Dermis microvascular lymphatic vessel endothelial cell (primary cell): ENCODE data around the gene KIF4A. TPM values are rescaled to one million over a fixed set of nuclear protein-coding genes. Genes with fewer than 3 reads are reported as not detected.
"Not testable (repeated sequence)": the region's sequence is repeated elsewhere in the genome, so short reads cannot be mapped to it uniquely, and the experiment has no call there.

Experiments
- DNase-seq, 2 donors: peaks; one replicate each; pipeline versions ENCODE4 v3.0.0 to v3.0.0-alpha.2; 2010; ENCODE audit warnings: low read depth in 2 of 2
- total RNA-seq: library from RNA; depleted of rRNA; stranded (reverse); fragments of >200 nt; gene quantifications from 2 replicates; pipeline ENCODE4 v1.2.1, GENCODE V29; 2014

Gene KIF4A
- total RNA-seq, 1 donor from 2014 or later = 9.5 TPM

- no peak for DNase-seq
Measured at GRCh38 chrX:70280573-70280972, 9.3 kb upstream of the KIF4A start.

DNA sequence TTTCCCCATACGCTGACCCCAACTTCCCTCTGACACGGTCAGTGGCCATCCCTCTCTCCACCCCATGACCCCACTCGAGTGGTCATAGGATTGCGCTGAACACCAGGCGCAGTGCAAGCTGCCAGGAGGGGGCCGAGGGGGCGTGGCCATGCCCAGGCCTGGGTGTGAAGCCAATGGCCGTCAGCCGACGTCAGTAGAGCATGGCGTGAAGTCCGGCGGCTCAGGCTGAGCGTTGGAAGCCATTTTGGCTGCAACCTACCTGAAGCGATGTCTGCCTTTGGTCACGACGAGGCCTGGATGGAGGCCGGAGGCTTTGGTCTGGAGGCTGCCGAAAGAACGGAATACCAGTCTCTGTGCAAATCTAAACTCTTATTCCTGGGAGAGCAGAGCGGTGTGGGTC lies 8.0 kb upstream of the KIF4A start, which contains the start of gene RAB41:
TSS of gene RAB41 (plus strand) at position 222 of the 400 bp plus-strand sequence. CDS start at position 268, 46 bp downstream.
- DNase-seq = no peak

DNA sequence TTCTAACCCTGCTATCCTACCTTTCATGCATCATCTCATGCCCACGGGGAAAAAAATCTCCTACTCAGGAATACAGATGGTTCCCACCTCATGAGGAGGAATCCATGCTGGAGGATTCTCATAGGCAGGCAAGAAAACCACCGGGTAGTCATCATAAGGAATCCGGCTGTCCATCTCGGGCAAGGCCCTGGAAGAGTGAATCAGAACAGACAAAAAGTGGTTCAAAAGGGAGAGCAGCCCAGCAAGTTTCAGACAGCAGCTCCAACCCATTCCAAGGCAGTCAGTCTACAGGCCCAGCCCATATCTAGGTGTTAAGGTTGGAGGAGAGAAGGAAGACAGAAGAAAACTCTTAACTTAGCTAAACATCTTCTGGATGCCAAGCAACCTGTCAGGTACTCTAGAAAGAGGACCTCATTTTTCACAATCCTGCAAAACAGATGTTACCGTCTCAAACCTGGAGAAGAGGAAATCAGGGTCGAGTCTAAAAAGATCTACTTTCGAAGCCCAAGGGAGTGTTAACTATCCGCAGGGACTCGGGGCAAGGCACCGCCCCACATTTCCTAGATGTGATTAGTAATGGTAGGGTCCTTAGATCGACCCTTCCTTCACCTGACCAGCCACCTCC lies 624 bp upstream of the KIF4A start:
- DNase-seq = peak in 1 of 2 donors; percentile 0

- DNase-seq = no peak
Measured at GRCh38 chrX:70292788-70293187, 2.9 kb downstream of the KIF4A start.

GRCh38 chrX:70293621-70294020 lies 3.7 kb downstream of the KIF4A start:
- peak in 1 of 2 donors; percentile 1 for DNase-seq

DNA sequence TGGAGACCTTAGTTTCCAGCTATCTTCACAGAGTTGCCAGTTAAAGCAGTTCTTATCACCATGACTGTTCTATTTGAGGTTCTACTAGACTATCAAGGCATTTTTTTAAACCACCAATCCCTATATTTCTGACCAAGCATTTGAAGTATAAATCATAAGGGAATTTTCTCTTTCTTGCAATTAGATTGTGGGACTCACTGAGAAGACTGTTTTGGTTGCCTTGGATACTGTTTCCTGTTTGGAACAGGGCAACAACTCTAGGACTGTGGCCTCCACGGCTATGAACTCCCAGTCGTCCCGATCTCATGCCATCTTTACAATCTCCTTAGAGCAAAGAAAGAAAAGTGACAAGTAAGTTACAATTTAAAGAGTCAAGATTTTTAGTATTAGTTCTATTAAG lies 11.8 kb downstream of the KIF4A start:
- DNase-seq = peak; percentile 52 to 75

DNA sequence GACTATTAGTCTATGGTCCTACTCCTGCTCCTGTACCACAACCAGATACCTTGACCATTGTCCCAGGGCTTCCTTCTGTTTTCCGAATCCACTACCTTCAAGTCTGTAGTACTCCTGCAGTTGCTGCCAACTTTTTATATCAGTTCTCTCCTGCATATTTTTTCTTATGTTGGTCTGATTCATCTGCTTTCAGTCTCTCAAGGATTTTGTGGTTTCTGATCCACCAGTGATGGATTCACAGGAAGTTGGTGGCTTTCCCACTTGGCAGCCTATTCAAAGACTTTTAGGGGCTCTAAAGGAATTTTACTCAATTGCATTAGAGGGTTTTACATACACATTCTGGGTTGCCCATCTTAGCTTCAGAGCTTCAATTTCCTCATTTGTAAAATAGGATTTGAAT lies 23.6 kb downstream of the KIF4A start:
- no peak for DNase-seq

- no peak for DNase-seq
Measured at GRCh38 chrX:70322784-70323183, 32.9 kb downstream of the KIF4A start.

DNA sequence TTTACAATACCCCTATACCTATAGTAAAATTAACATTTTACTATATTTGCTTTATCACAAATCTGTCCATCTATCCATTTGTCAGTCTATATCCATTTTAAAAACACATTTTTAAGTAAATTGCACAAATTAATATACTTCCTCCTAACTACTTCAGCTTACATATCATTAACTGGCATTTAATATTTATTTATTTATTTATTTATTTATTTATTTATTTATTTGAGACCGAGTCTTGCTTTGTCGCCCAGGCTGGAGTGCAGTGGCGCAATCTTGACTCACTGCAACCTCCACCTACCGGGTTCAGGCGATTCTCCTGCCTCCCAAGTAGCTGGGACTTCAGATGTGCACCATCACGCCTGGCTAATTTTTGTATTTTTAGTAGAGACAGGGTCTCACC lies 33.7 kb downstream of the KIF4A start:
- not testable (repeated sequence) for DNase-seq

GRCh38 chrX:70324326-70324725 lies 34.4 kb downstream of the KIF4A start:
- DNase-seq = no peak

DNA sequence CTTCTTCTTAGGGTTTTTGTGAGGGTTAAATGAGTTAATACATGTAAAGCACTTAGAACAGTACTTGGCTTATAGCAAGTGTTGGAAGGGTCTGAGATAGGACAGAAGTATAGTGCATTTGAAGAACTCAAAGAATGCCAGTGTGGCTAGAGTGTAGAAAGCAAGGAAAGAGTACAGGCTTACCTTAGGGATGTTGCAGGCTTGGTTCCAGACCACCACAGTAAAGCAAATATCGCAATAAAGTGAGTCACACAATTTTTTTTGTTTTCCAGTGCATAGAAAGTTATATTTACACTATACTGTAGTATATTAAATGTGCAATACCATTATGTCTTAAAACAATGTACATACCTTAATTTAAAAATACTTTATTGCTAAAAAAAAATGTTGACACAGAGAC lies 41.3 kb downstream of the KIF4A start:
- DNase-seq = no peak

- no peak for DNase-seq
Measured at GRCh38 chrX:70332600-70332999, 42.7 kb downstream of the KIF4A start.

DNA sequence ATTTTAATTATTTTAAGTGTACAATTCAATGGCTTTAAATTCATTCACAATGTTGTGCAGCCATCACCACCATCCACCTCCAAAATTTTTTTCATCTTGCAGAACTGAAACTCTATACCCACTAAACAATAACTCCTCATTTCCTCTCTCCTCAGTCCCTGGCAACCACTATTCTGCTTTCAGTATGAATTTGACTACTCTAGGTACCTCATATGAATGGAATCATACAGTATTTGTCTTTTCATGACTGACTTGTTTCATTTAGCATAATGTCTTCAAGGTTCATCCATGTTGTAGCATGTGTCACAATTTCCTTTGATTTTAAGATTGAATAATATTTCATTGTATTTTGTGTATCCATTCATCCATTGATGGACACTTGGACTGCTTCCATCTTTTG lies 46.9 kb downstream of the KIF4A start:
- no peak for DNase-seq

- no peak for DNase-seq
Measured at GRCh38 chrX:70338290-70338689, 48.4 kb downstream of the KIF4A start.

GRCh38 chrX:70343435-70343834 lies 53.5 kb downstream of the KIF4A start:
- no peak for DNase-seq

- no peak for DNase-seq
Measured at GRCh38 chrX:70346418-70347070, 56.6 kb downstream of the KIF4A start.

DNA sequence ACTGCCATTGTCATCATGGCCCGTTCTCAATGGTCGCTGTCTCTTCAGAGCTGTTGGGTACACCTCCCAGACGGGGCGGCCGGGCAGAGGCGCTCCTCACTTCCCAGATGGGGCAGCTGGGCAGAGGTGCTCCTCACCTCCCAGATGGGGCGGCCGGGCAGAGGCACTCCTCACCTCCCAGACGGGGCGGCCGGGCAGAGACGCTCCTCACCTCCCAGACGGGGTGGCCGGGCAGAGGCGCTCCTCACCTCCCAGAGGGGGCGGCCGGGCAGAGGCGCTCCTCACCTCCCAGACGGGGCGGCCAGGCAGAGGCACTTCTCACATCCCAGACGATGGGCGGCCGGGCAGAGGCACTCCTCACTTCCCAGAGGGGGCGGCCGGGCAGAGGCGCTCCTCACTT lies 58.9 kb downstream of the KIF4A start:
- not testable (repeated sequence) for DNase-seq

DNA sequence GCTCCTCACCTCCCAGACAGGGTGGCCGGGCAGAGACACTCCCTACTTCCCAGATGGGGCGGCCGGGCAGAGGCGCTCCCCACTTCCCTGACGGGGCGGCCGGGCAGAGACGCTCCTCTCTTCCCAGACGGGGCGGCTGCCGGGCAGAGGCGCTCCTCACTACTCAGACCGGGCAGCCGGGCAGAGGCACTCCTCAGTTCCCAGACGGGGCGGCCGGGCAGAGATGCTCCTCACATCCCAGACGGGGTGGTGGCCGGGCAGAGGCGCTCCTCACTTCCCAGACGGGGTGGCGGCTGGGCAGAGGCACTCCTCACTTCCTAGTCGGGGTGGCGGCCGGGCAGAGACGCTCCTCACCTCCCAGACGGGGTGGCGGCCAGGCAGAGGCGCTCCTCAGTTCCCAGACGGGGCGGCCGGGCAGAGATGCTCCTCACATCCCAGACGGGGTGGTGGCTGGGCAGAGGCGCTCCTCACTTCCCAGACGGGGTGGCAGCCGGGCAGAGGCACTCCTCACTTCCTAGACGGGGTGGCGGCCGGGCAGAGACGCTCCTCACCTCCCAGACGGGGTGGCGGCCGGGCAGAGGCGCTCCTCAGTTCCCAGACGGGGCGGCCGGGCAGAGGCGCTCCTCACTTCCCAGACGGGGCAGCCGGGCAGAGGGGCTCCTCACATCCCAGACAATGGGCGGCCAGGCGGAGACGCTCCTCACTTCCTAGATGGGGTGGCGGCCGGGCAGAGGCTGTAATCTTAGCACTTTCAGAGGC lies 59.6 kb downstream of the KIF4A start:
- DNase-seq = not testable (repeated sequence)

DNA sequence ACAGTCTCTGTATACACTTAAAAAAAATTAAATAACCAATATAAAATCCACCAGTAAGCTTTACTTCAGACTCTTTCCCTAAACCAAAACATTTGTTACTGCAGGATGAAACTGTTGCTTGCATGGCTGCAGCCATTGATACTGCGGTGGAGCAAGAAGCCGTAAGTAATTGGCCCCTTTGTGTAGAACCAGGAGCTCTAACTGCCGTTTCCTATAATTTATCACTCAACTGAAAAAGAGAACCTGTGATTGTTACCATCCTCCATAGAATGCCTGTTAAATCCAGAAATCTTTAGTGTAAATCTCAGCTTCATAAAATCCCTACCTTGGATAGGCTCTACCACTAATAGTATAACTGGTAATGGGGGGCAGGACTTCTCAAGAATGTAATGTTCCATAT lies 62.6 kb downstream of the KIF4A start:
- no peak for DNase-seq

DNA sequence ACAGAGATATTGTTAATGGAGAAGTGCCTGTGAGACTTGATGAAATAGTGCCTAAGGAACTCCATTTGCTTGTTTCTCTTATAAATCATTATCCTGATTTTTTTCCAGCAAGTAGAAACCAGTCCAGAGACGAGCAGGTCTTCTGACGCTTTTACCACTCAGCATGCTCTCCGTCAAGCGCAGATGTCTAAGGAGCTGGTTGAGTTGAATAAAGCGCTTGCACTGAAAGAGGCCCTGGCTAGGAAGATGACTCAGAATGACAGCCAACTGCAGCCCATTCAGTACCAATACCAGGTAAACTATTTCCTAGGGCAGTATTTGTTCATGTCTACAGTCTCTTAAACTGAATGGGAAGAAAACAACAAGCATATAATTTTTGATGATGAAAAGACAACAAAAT lies 63.6 kb downstream of the KIF4A start:
- no peak for DNase-seq

DNA sequence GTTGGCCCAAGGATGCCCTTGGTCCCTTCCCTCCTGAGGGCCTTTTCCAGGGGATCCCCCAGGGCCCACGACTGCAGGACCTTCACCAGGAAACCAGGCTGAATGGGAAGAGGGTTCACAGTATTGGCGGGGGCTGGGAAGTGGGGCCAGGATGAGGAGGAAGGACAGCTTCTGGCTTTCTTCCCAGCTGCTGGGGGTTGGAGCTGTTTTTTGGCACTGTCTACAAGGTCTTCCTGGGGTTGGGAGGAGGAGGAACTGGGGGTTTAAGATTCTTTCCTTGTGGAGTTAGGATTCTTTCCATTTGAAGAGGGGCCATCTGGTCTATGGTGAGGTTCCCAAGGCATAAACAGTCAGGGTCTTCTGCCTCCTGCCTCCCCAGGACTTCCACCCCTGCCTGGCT lies 64.8 kb downstream of the KIF4A start:
- no peak for DNase-seq

DNA sequence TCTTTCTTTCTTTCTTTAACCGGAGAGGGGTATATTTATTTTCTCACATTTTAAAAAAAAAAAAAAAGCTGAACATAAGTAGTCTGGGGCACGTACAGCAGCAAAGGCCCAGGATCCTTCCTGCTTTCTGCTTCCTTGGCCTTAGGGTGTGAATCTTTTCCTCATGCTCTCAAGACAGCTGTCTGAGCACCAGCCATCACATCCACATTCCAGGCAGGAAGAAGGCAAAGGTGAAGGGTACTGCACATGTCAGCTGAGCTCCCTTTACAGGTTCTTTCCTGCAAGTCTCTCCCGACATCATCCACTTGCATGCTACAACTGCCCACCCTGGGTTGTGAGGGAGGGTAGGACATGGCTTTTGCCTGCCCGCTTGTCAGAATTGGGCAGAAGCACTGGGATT lies 69.6 kb downstream of the KIF4A start:
- DNase-seq = no peak

- DNase-seq = no peak
Measured at GRCh38 chrX:70360366-70360765, 70.5 kb downstream of the KIF4A start.
